Gastroesophageal sphincter (tissue), 4 donors: ENCODE measurements around the gene R3HDM2. TPM values are rescaled to one million over a fixed set of nuclear protein-coding genes. Genes with fewer than 3 reads are reported as not detected.

Experiments
- ATAC-seq: fragments of 150-250 bp; one replicate; pipeline ENCODE4 v1.9.1; 2016; ENCODE audit warnings: mild to moderate bottlenecking, moderate library complexity
- H3K27ac ChIP-seq, 4 donors: fragments of 200-600 bp; sonication (generic) in 3 of 4; 1 replicate in 3 of 4; 2 replicates in 1 of 4; pipeline ENCODE4 v1.5.1; 2016 to 2019
- H3K27me3 ChIP-seq: fragments of 200-600 bp; sonication (generic); one replicate; pipeline ENCODE4 v1.5.1; 2019
- H3K36me3 ChIP-seq, 2 donors: fragments of 200-600 bp; sonication (generic); one replicate each; pipeline ENCODE4 v1.5.1; 2019; ENCODE audit warnings: control low read depth in 1 of 2
- H3K4me1 ChIP-seq, 3 donors: fragments of 200-600 bp; sonication (generic); 1 replicate in 2 of 3; 2 replicates in 1 of 3; pipeline ENCODE4 v1.5.1; 2016 to 2019; ENCODE audit warnings: control low read depth in 2 of 3
- H3K4me3 ChIP-seq, 2 donors: fragments of 200-600 bp; sonication (generic); one replicate each; pipeline ENCODE4 v1.5.1; 2019; ENCODE audit warnings: mild to moderate bottlenecking in 1 of 2, moderate library complexity in 1 of 2
- H3K9me3 ChIP-seq, 3 donors: fragments of 200-600 bp; sonication (generic); one replicate each; pipeline ENCODE4 v1.5.1; 2017 to 2019; ENCODE audit warnings: control low read depth in 2 of 3
- CTCF ChIP-seq, 4 experiments: fragments of 200-600 bp in 2 of 4; fragments of 450-650 bp in 2 of 4; sonication (generic) in 1 of 4; IDR thresholded peaks; one replicate each; pipeline ENCODE4 v1.5.1; 2017 to 2019; ENCODE audit warnings: antibody characterized with exemption in 4 of 4, mild to moderate bottlenecking in 2 of 4, moderate library complexity in 2 of 4
- EP300 ChIP-seq: sonication (generic); formaldehyde crosslinking; IDR thresholded peaks from one replicate; pipeline ENCODE4 v1.6.1; 2017; ENCODE audit warnings: antibody characterized with exemption, mild to moderate bottlenecking
- POLR2A ChIP-seq, 2 donors: fragments of 450-650 bp; IDR thresholded peaks; one replicate each; pipeline ENCODE4 v1.6.1; 2017; ENCODE audit warnings: antibody characterized with exemption in 2 of 2, mild to moderate bottlenecking in 2 of 2, moderate library complexity in 1 of 2
- POLR2AphosphoS5 ChIP-seq: sonication (generic); formaldehyde crosslinking; IDR thresholded peaks from one replicate; pipeline ENCODE4 v1.6.1; 2017; ENCODE audit warnings: antibody characterized with exemption
- WGBS, 2 donors: methylation state at CpG; one replicate each; pipeline ENCODE4 v1.1.5; 2018; ENCODE audit warnings: low coverage in 1 of 2; 5-methylcytosine and 5-hydroxymethylcytosine counted together
- total RNA-seq, 4 donors: library from RNA; depleted of rRNA; stranded (reverse); fragments of >200 nt; gene quantifications; one replicate each; pipeline ENCODE4 v1.1.0, GENCODE V29; 2016

R3HDM2 gene
- total RNA-seq, 4 donors from 2014 or later, result 38.0 to 60.1 (median 45.9) TPM

- Histone ChIP-seq H3K27ac (no peak overlapping the region), H3K4me1 (peaks cover 2 to 27% (median 5%) of the 10 kb centered on the region in 3 donors), H3K4me3 (no peak overlapping the region), H3K36me3 (no peaks in the 10 kb centered on the region), H3K27me3 (no peaks in the 10 kb centered on the region), H3K9me3 (peaks cover 0 to 5% (median 0%) of the 10 kb centered on the region in 3 donors)
- WGBS, 2 donors, result 0 to 50% methylated on average over 1 of the region's 1 CpG
- no peak for TF ChIP-seq POLR2AphosphoS5
- TF ChIP-seq POLR2A (IDR thresholded peaks at IDR 0.05), result no peak
- no peak for TF ChIP-seq CTCF (IDR thresholded peaks at IDR 0.05)
- no peak for TF ChIP-seq EP300
- ATAC-seq, result no peak
Observed at GRCh38 chr12:57370696-57371095, 60.1 kb downstream of the R3HDM2 start.

- no peak for TF ChIP-seq POLR2A (IDR thresholded peaks at IDR 0.05)
- no peak for TF ChIP-seq POLR2AphosphoS5
- no peak for TF ChIP-seq CTCF (IDR thresholded peaks at IDR 0.05)
- no peak for TF ChIP-seq EP300
Observed at GRCh38 chr12:57370072-57370471, 60.8 kb downstream of the R3HDM2 start.

GRCh38 chr12:57369202-57369601 is 61.6 kb downstream of the R3HDM2 start:
- 91 to 94% methylated on average over 3 of the region's 3 CpGs for WGBS, 2 donors
- H3K4me1 ChIP-seq, result peaks cover 2 to 27% (median 5%) of the 10 kb centered on the region in 3 donors
- H3K27ac ChIP-seq, result no peak overlapping the region
- H3K9me3 ChIP-seq, result peaks cover 0 to 5% (median 0%) of the 10 kb centered on the region in 3 donors
- H3K36me3 ChIP-seq, result no peaks in the 10 kb centered on the region
- no peaks in the 10 kb centered on the region for H3K27me3 ChIP-seq
- ATAC-seq, result no peak
- no peak for TF ChIP-seq POLR2AphosphoS5
- TF ChIP-seq POLR2A (IDR thresholded peaks at IDR 0.05), result no peak
- TF ChIP-seq CTCF (IDR thresholded peaks at IDR 0.05), result no peak
- no peak for TF ChIP-seq EP300
- no peak overlapping the region for H3K4me3 ChIP-seq

More at GRCh38 chr12:57370072-57370471, 60.8 kb downstream of the R3HDM2 start:
- H3K36me3 ChIP-seq, result no peaks in the 10 kb centered on the region
- no peak overlapping the region for H3K27ac ChIP-seq
- peaks cover 2 to 27% (median 5%) of the 10 kb centered on the region in 3 donors for H3K4me1 ChIP-seq
- H3K27me3 ChIP-seq, result no peaks in the 10 kb centered on the region
- peaks cover 0 to 5% (median 0%) of the 10 kb centered on the region in 3 donors for H3K9me3 ChIP-seq
- H3K4me3 ChIP-seq, result no peak overlapping the region
- 100% methylated on average over 1 to 5 of the region's 11 CpGs for WGBS, 2 donors
- no peak for ATAC-seq

- TF ChIP-seq EP300 (no peak), CTCF (IDR thresholded peaks at IDR 0.05) (no peak), POLR2A (IDR thresholded peaks at IDR 0.05) (no peak), POLR2AphosphoS5 (no peak)
- no peak for ATAC-seq
- Histone ChIP-seq H3K27me3 (no peaks in the 10 kb centered on the region), H3K4me1 (peaks cover 2 to 27% (median 5%) of the 10 kb centered on the region in 3 donors), H3K36me3 (no peaks in the 10 kb centered on the region), H3K27ac (no peak overlapping the region), H3K4me3 (no peak overlapping the region), H3K9me3 (peaks cover 0 to 5% (median 0%) of the 10 kb centered on the region in 3 donors)
- WGBS, 2 donors, result 96% methylated on average over 4 of the region's 7 CpGs; no CpG with 5 or more reads in 1 of the 2 donors
Observed at GRCh38 chr12:57368349-57369095, 62.3 kb downstream of the R3HDM2 start.

GRCh38 chr12:57367121-57367520 is 63.7 kb downstream of the R3HDM2 start:
- peaks cover 0 to 5% (median 0%) of the 10 kb centered on the region in 3 donors for H3K9me3 ChIP-seq
- no peak overlapping the region for H3K4me3 ChIP-seq
- H3K4me1 ChIP-seq, result peaks cover 2 to 21% (median 5%) of the 10 kb centered on the region in 3 donors
- H3K36me3 ChIP-seq, result no peaks in the 10 kb centered on the region
- ATAC-seq, result no peak
- TF ChIP-seq CTCF (IDR thresholded peaks at IDR 0.05), result no peak
- TF ChIP-seq POLR2AphosphoS5, result no peak
- no peak for TF ChIP-seq POLR2A (IDR thresholded peaks at IDR 0.05)
- TF ChIP-seq EP300, result no peak
- H3K27ac ChIP-seq, result no peak overlapping the region
- H3K27me3 ChIP-seq, result no peaks in the 10 kb centered on the region
